ENCODE data around the gene FAM83G. TPM values are rescaled to one million over a fixed set of nuclear protein-coding genes. Genes with fewer than 3 reads are reported as not detected.

FAM83G gene
- total RNA-seq, 4 donors from 2014 or later, result 3.7 to 16.7 (median 11.8) TPM

GRCh38 chr17:19024101-19025078 is 19.8 kb upstream of the FAM83G start:
- H3K27ac ChIP-seq (replicated peaks in 1 of 4), result no peak overlapping the region
- no peak overlapping the region for H3K4me3 ChIP-seq
- 88% methylated on average over 21 of the region's 22 CpGs for WGBS
- peaks cover 0 to 3% (median 0%) of the 10 kb centered on the region in 4 donors for H3K36me3 ChIP-seq
- H3K4me1 ChIP-seq, result no peaks in the 10 kb centered on the region
- H3K9me3 ChIP-seq, result no peaks in the 10 kb centered on the region
- DNase-seq (ENCODE audit: extremely low spot score), result no peak
- TF ChIP-seq EP300 (IDR thresholded peaks at IDR 0.05) (no peak), CTCF (IDR thresholded peaks at IDR 0.05) (no peak), POLR2AphosphoS5 (IDR thresholded peaks at IDR 0.05) (no peak), POLR2A (IDR thresholded peaks at IDR 0.05; ENCODE audit: low read depth) (no peak)
- intact Hi-C loops (cut with DNase I), result no loop called here
- no peaks in the 10 kb centered on the region for H3K27me3 ChIP-seq

- Histone ChIP-seq H3K4me1 (no peaks in the 10 kb centered on the region), H3K27me3 (no peaks in the 10 kb centered on the region), H3K27ac (replicated peaks in 1 of 4) (no peak overlapping the region), H3K4me3 (no peak overlapping the region), H3K9me3 (no peaks in the 10 kb centered on the region), H3K36me3 (peaks cover 0 to 3% (median 0%) of the 10 kb centered on the region in 4 donors)
- TF ChIP-seq CTCF (IDR thresholded peaks at IDR 0.05) (no peak), POLR2A (IDR thresholded peaks at IDR 0.05; ENCODE audit: low read depth) (no peak), EP300 (IDR thresholded peaks at IDR 0.05) (no peak), POLR2AphosphoS5 (IDR thresholded peaks at IDR 0.05) (no peak)
- intact Hi-C loops (cut with DNase I), result no loop called here
- WGBS, result 83% methylated on average over 2 of the region's 9 CpGs
- no peak for DNase-seq (ENCODE audit: extremely low spot score)
Observed at GRCh38 chr17:19023209-19023999, 18.8 kb upstream of the FAM83G start.

GRCh38 chr17:19022747-19023146 is 18.2 kb upstream of the FAM83G start:
- Histone ChIP-seq H3K9me3 (no peaks in the 10 kb centered on the region), H3K36me3 (peaks cover 0 to 3% (median 0%) of the 10 kb centered on the region in 4 donors), H3K27ac (replicated peaks in 1 of 4) (no peak overlapping the region), H3K27me3 (no peaks in the 10 kb centered on the region), H3K4me3 (no peak overlapping the region), H3K4me1 (no peaks in the 10 kb centered on the region)
- intact Hi-C loops (cut with DNase I), result no loop called here
- TF ChIP-seq POLR2A (IDR thresholded peaks at IDR 0.05; ENCODE audit: low read depth) (no peak), POLR2AphosphoS5 (IDR thresholded peaks at IDR 0.05) (no peak), CTCF (IDR thresholded peaks at IDR 0.05) (no peak), EP300 (IDR thresholded peaks at IDR 0.05) (no peak)
- WGBS, result 93% methylated on average over 5 of the region's 6 CpGs
- no peak for DNase-seq (ENCODE audit: extremely low spot score)

GRCh38 chr17:19022128-19022527 is 17.6 kb upstream of the FAM83G start:
- no peak for DNase-seq (ENCODE audit: extremely low spot score)
- intact Hi-C loops (cut with DNase I), result no loop called here
- Histone ChIP-seq H3K4me3 (no peak overlapping the region), H3K36me3 (peaks cover 0 to 3% (median 0%) of the 10 kb centered on the region in 4 donors), H3K27ac (replicated peaks in 1 of 4) (no peak overlapping the region), H3K9me3 (no peaks in the 10 kb centered on the region), H3K4me1 (no peaks in the 10 kb centered on the region), H3K27me3 (no peaks in the 10 kb centered on the region)
- no peak for TF ChIP-seq EP300 (IDR thresholded peaks at IDR 0.05)
- no peak for TF ChIP-seq POLR2A (IDR thresholded peaks at IDR 0.05; ENCODE audit: low read depth)
- no peak for TF ChIP-seq CTCF (IDR thresholded peaks at IDR 0.05)
- no peak for TF ChIP-seq POLR2AphosphoS5 (IDR thresholded peaks at IDR 0.05)
- WGBS, result 67% methylated on average over 1 of the region's 5 CpGs
